Esophagus squamous epithelium (tissue), 5 donors: ENCODE measurements around the gene SCAMP2. TPM values are rescaled to one million over a fixed set of nuclear protein-coding genes. Genes with fewer than 3 reads are reported as not detected.

Experiments used
- DNase-seq: peaks from one replicate; lab custom pipeline; 2025; lab: John Stamatoyannopoulos, UW
- H3K27ac ChIP-seq, 4 donors: fragments of 200-600 bp; sonication (generic); one replicate each; pipeline ENCODE4 v1.5.1; 2016 to 2019; ENCODE audit warnings: mild to moderate bottlenecking in 1 of 4
- H3K27me3 ChIP-seq, 4 donors: fragments of 200-600 bp; sonication (generic); 1 replicate in 3 of 4; 2 replicates in 1 of 4; pipeline versions ENCODE4 v1.5.1 to v1.6.0; 2017 to 2021; ENCODE audit warnings: antibody characterized with exemption in 1 of 4
- H3K36me3 ChIP-seq, 3 donors: fragments of 200-600 bp; sonication (generic); one replicate each; pipeline ENCODE4 v1.5.1; 2016 to 2019
- H3K4me1 ChIP-seq, 3 donors: fragments of 200-600 bp; sonication (generic); one replicate each; pipeline ENCODE4 v1.5.1; 2017 to 2019
- H3K4me3 ChIP-seq, 4 donors: fragments of 200-600 bp; sonication (generic); 1 replicate in 3 of 4; 2 replicates in 1 of 4; pipeline ENCODE4 v1.5.1; 2016 to 2019; ENCODE audit warnings: mild to moderate bottlenecking in 2 of 4, moderate library complexity in 1 of 4
- H3K9me3 ChIP-seq, 3 donors: fragments of 200-600 bp; sonication (generic); one replicate each; pipeline ENCODE4 v1.5.1; 2016 to 2019
- CTCF ChIP-seq, 6 experiments: fragments of 450-650 bp in 4 of 6; fragments of 200-600 bp in 2 of 6; sonication (generic) in 2 of 6; IDR thresholded peaks; one replicate each; pipeline ENCODE4 v1.5.1; 2016 to 2019; ENCODE audit warnings: antibody characterized with exemption in 6 of 6, mild to moderate bottlenecking in 4 of 6, moderate library complexity in 4 of 6
- POLR2A ChIP-seq, 4 donors: fragments of 450-650 bp; IDR thresholded peaks; one replicate each; pipeline ENCODE4 v1.6.1; 2017; ENCODE audit warnings: antibody characterized with exemption in 4 of 4, mild to moderate bottlenecking in 4 of 4, moderate library complexity in 3 of 4
- WGBS, 2 donors: methylation state at CpG; one replicate each; pipeline ENCODE4 v1.1.5; 2018; 5-methylcytosine and 5-hydroxymethylcytosine counted together
- intact Hi-C: fragments of 100-400 bp; cut with DNase I; formaldehyde crosslinking; loops from one replicate; pipeline ENCODE4 v1.15.0; 2022
- total RNA-seq, 4 donors: library from RNA; depleted of rRNA; stranded (reverse); fragments of >200 nt; gene quantifications; one replicate each; pipeline ENCODE4 v1.1.0, GENCODE V29; 2016
- donor health status: DM: yes; HTN: yes; CAD: no.

The SCAMP2 gene
- total RNA-seq, 4 donors from 2014 or later = 65.8 to 131 (median 88.7) TPM

- WGBS, 2 donors = 75 to 94% methylated on average over 5 to 8 of the region's 11 CpGs
These were observed 34.2 kb downstream of the SCAMP2 start for GRCh38 chr15:74838746-74839525.

GRCh38 chr15:74838137-74838516 is 35.0 kb downstream of the SCAMP2 start:
- no CpG with 5 or more reads among the region's 10 CpGs for WGBS, 2 donors
- H3K27me3 ChIP-seq = no peaks in the 10 kb centered on the region
- TF ChIP-seq CTCF (IDR thresholded peaks at IDR 0.05) (no peak), POLR2A (IDR thresholded peaks at IDR 0.05) (no peak)
- no peak overlapping the region for H3K27ac ChIP-seq
- intact Hi-C loops = no loop called here
- peaks cover 10 to 65% (median 20%) of the 10 kb centered on the region in 3 donors for H3K36me3 ChIP-seq
- no peaks in the 10 kb centered on the region for H3K9me3 ChIP-seq
- peaks cover 8 to 29% (median 19%) of the 10 kb centered on the region in 3 donors for H3K4me1 ChIP-seq
- H3K4me3 ChIP-seq = no peak overlapping the region
- no peak for DNase-seq

More at GRCh38 chr15:74838746-74839525, 34.2 kb downstream of the SCAMP2 start:
- Histone ChIP-seq H3K36me3 (peaks cover 10 to 67% (median 20%) of the 10 kb centered on the region in 3 donors), H3K9me3 (no peaks in the 10 kb centered on the region), H3K4me1 (peaks cover 15 to 37% (median 27%) of the 10 kb centered on the region in 3 donors), H3K27ac (no peak overlapping the region), H3K4me3 (no peak overlapping the region), H3K27me3 (no peaks in the 10 kb centered on the region)
- intact Hi-C loops = no loop called here
- TF ChIP-seq CTCF (IDR thresholded peaks at IDR 0.05) (no peak), POLR2A (IDR thresholded peaks at IDR 0.05) (no peak)
- no peak for DNase-seq

- TF ChIP-seq CTCF (IDR thresholded peaks at IDR 0.05) = no peak
- no peak for TF ChIP-seq POLR2A (IDR thresholded peaks at IDR 0.05)
- Histone ChIP-seq H3K36me3 (peaks cover 10 to 65% (median 20%) of the 10 kb centered on the region in 3 donors), H3K27me3 (no peaks in the 10 kb centered on the region), H3K4me3 (no peak overlapping the region), H3K4me1 (peaks cover 8 to 28% (median 18%) of the 10 kb centered on the region in 3 donors), H3K9me3 (no peaks in the 10 kb centered on the region), H3K27ac (no peak overlapping the region)
- 75 to 88% methylated on average over 9 to 10 of the region's 15 CpGs for WGBS, 2 donors
- no peak for DNase-seq
- intact Hi-C loops = no loop called here
These were observed 35.6 kb downstream of the SCAMP2 start for GRCh38 chr15:74837482-74838136.

- TF ChIP-seq POLR2A (IDR thresholded peaks at IDR 0.05) = no peak
- no peak for TF ChIP-seq CTCF (IDR thresholded peaks at IDR 0.05)
- 85% methylated on average over 7 of the region's 7 CpGs; no CpG with 5 or more reads in 1 of the 2 donors for WGBS, 2 donors
- no peaks in the 10 kb centered on the region for H3K9me3 ChIP-seq
- no peaks in the 10 kb centered on the region for H3K27me3 ChIP-seq
- intact Hi-C loops = no loop called here
- DNase-seq = no peak
- peaks cover 2 to 25% (median 10%) of the 10 kb centered on the region in 3 donors for H3K4me1 ChIP-seq
- H3K27ac ChIP-seq = no peak overlapping the region
- peaks cover 10 to 64% (median 20%) of the 10 kb centered on the region in 3 donors for H3K36me3 ChIP-seq
- no peak overlapping the region for H3K4me3 ChIP-seq
These were observed 36.3 kb downstream of the SCAMP2 start for GRCh38 chr15:74836846-74837245.
